Lung (tissue), 12 donors: ENCODE measurements around the gene SLAMF7. TPM values are rescaled to one million over a fixed set of nuclear protein-coding genes. Genes with fewer than 3 reads are reported as not detected.

Experiments used
- ATAC-seq: fragments of 200-7000 bp; cut with Tn5 transposase; one replicate; pipeline ENCODE4 v1.9.1; 2020; ENCODE audit warnings: moderate number of reproducible peaks; ENCODE audit not compliant: insufficient read depth, low FRiP score
- DNase-seq, 3 donors: peaks; one replicate each; pipeline ENCODE4 v3.0.0-alpha.2; 2013 to 2017
- H3K27ac ChIP-seq, 2 donors: one replicate each; pipeline ENCODE4 v1.5.1; 2013; ENCODE audit warnings: mild to moderate bottlenecking in 2 of 2, moderate library complexity in 2 of 2, control low read depth in 1 of 2, inconsistent platforms in 1 of 2, low read depth in 1 of 2, low read length in 1 of 2
- H3K27me3 ChIP-seq, 3 donors: one replicate each; pipeline ENCODE4 v1.5.1; 2013; ENCODE audit warnings: low read length in 2 of 3; ENCODE audit not compliant: control insufficient read depth in 3 of 3, insufficient read depth in 3 of 3
- H3K36me3 ChIP-seq, 4 donors: one replicate each; pipeline ENCODE4 v1.5.1; 2013; ENCODE audit warnings: low read length in 4 of 4, mild to moderate bottlenecking in 1 of 4, moderate library complexity in 1 of 4; ENCODE audit not compliant: control insufficient read depth in 4 of 4, insufficient read depth in 4 of 4
- H3K4me1 ChIP-seq, 5 donors: one replicate each; pipeline ENCODE4 v1.5.1; 2013; ENCODE audit warnings: low read length in 5 of 5, mild to moderate bottlenecking in 2 of 5, moderate library complexity in 1 of 5; ENCODE audit not compliant: control insufficient read depth in 5 of 5, insufficient read depth in 5 of 5
- H3K4me3 ChIP-seq: one replicate; pipeline ENCODE4 v1.5.1; 2013; ENCODE audit warnings: mild to moderate bottlenecking, control low read depth, moderate library complexity
- H3K9ac ChIP-seq, 2 donors: one replicate each; pipeline ENCODE4 v1.5.1; 2013; ENCODE audit warnings: low read length in 2 of 2, control low read depth in 1 of 2; ENCODE audit not compliant: insufficient read depth in 1 of 2
- H3K9me3 ChIP-seq, 4 donors: one replicate each; pipeline ENCODE4 v1.5.1; 2013; ENCODE audit warnings: low read length in 3 of 4, mild to moderate bottlenecking in 1 of 4, moderate library complexity in 1 of 4; ENCODE audit not compliant: control insufficient read depth in 4 of 4, insufficient read depth in 3 of 4
- WGBS, 2 donors: extraction: QIAGEN DNeasy Blood & Tissue Kit; methylation state at CpG; one replicate each; pipeline ENCODE4 v1.1.7; 2013; 5-methylcytosine and 5-hydroxymethylcytosine counted together
- polyA plus RNA-seq, 2 donors: library from polyadenylated mRNA; stranded (reverse); fragments of 200-250 nt; gene quantifications; one replicate each; pipeline ENCODE4 v1.2.1, GENCODE V29; 2013
- total RNA-seq, 2 donors: library from RNA; depleted of rRNA in 1 of 2; stranded (reverse); fragments of >200 nt in 1 of 2; gene quantifications; one replicate each; pipeline ENCODE4 v1.2.1, GENCODE V29; 2014 to 2021
- TF ChIP-seq, protein P1 (sequence below): IDR thresholded peaks from 2 replicates; pipeline ENCODE4 v1.5.1; 2012; ENCODE audit warnings: mild to moderate bottlenecking; ENCODE audit errors: control extremely low read depth, extremely low read depth
- donor health status: control.
- donor health status: control.
- donor health status: Bipolar disorder and iron deficiency.
- donor health status: healthy.
- donor health status: DM: yes; HTN: yes; CAD: no.

SLAMF7 gene
- total and polyA plus RNA-seq, 4 donors, result 4.6 to 69.4 (median 10.0) TPM

DNA sequence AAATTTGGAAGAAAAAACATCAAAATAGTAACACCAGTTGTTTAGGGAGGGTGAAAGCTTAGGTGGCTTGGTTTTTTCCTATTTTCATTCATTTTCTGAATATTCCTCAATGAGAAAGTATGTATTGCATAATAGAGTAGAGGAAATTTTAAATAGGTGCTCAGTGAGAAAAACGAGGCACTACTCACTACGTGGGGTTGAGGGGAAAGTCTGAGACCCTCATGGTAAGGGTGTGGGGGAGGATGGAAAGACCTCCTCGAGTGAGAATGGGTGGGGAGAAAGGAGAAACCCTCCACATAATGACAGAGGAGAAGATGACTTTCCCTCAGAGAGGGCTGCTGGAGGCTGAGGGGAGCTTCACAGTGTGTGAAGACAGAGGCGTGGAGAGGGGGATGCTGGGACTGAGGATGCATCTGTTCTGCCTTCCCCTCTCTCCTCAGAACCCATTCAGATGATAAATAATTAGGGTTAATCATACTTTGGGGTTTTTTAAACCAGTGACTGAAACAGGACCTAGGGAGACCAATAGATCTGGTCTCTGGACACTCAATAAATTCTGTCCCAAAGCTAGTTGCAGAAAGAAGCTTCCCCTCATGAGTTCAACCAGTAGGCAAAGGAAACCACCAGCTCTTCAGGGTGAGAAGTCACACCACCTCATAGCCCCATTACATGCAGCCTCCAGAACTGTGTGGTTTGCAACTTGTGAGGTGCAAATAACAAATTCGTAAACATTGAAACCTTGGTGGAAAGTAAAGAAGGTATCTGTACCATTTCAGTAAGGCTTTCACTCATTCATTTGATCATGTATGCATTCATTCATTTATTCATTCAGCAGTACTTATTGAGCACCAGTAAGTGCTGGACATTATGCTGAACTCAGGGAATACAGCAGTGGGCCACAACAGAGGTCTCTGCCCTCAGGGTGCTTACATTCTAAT is 17.1 kb downstream of the SLAMF7 start:
- Histone ChIP-seq H3K36me3 (no peaks in the 10 kb centered on the region), H3K4me1 (no peaks in the 10 kb centered on the region), H3K27me3 (no peaks in the 10 kb centered on the region), H3K4me3 (no peak overlapping the region), H3K27ac (no peak overlapping the region), H3K9me3 (peaks cover 0 to 1% (median 0%) of the 10 kb centered on the region in 4 donors), H3K9ac (no peak overlapping the region)
- 69 to 72% methylated on average over 5 of the region's 5 CpGs for WGBS, 2 donors
- TF ChIP-seq, protein P1, sequence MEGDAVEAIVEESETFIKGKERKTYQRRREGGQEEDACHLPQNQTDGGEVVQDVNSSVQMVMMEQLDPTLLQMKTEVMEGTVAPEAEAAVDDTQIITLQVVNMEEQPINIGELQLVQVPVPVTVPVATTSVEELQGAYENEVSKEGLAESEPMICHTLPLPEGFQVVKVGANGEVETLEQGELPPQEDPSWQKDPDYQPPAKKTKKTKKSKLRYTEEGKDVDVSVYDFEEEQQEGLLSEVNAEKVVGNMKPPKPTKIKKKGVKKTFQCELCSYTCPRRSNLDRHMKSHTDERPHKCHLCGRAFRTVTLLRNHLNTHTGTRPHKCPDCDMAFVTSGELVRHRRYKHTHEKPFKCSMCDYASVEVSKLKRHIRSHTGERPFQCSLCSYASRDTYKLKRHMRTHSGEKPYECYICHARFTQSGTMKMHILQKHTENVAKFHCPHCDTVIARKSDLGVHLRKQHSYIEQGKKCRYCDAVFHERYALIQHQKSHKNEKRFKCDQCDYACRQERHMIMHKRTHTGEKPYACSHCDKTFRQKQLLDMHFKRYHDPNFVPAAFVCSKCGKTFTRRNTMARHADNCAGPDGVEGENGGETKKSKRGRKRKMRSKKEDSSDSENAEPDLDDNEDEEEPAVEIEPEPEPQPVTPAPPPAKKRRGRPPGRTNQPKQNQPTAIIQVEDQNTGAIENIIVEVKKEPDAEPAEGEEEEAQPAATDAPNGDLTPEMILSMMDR, result no peak
- ATAC-seq, result no peak
- no peak for DNase-seq

DNA sequence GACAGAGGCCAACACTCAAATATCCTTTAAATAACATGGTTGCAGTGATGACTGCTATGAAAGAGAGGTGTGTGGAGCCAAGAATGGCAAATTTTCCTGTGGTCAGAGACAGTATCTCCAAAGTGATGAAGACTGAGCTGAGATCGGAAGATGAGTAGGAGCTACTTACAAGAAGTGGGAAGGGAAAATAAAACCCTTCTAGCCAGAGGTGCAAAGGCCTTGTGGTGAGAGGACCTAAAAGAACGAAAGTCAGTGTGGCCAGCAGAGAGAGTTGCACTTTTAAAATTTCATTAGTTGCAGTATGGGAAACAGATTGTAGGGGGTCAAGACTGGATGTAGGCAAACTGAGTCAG is 17.8 kb downstream of the SLAMF7 start:
- TF ChIP-seq, protein P1, result no peak
- no peak overlapping the region for H3K9ac ChIP-seq
- H3K4me3 ChIP-seq, result no peak overlapping the region
- H3K27me3 ChIP-seq, result no peaks in the 10 kb centered on the region
- H3K36me3 ChIP-seq, result no peaks in the 10 kb centered on the region
- no peaks in the 10 kb centered on the region for H3K4me1 ChIP-seq
- H3K27ac ChIP-seq, result no peak overlapping the region
- DNase-seq (no peak), ATAC-seq (no peak)
- peaks cover 0 to 1% (median 0%) of the 10 kb centered on the region in 4 donors for H3K9me3 ChIP-seq
- 91% methylated on average over 2 of the region's 2 CpGs for WGBS, 2 donors

DNA sequence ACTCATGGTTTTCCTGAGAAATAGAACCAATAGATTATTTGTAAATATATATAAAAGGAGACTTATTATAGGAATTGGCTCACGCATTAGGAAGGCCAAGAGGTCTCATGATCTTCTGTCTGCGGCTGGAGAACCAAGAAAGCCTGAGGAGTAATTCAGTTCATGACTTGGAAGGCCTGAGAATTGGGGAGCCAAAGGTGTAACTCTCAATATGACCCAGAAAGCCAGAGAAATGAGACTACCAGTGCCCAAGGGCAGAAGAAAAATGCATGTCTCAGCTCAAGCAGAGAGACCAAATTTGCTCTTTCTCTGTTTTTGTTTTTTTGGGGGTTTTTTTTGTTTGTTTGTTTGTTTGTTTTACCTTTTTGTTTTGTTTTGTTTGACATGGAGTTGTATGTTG is 19.5 kb downstream of the SLAMF7 start:
- WGBS, 2 donors, result 96 to 100% methylated on average over 2 of the region's 2 CpGs
- ATAC-seq (no peak), DNase-seq (no peak)
- Histone ChIP-seq H3K36me3 (no peaks in the 10 kb centered on the region), H3K9ac (no peak overlapping the region), H3K9me3 (peaks cover 0 to 1% (median 0%) of the 10 kb centered on the region in 4 donors), H3K27me3 (no peaks in the 10 kb centered on the region), H3K27ac (no peak overlapping the region), H3K4me3 (no peak overlapping the region), H3K4me1 (no peaks in the 10 kb centered on the region)
- TF ChIP-seq, protein P1, result no peak
